Left lung (tissue), 10 donors: ENCODE data around the gene PNMA8C. TPM values are rescaled to one million over a fixed set of nuclear protein-coding genes. Genes with fewer than 3 reads are reported as not detected.

ENCODE experiments used
- ATAC-seq: fragments of 200-7000 bp; cut with Tn5 transposase; one replicate; pipeline ENCODE4 v1.9.1; 2020; ENCODE audit warnings: moderate library complexity
- DNase-seq, 4 donors: peaks; one replicate each; pipeline ENCODE4 v3.0.0-alpha.2; 2013 to 2020
- H3K27ac ChIP-seq, 2 donors: fragments of 200-600 bp; sonication (generic) in 1 of 2; one replicate each; pipeline versions ENCODE4 v1.5.0 to v1.8.0; 2020 to 2021
- H3K27me3 ChIP-seq, 2 donors: fragments of 200-600 bp; sonication (generic) in 1 of 2; one replicate each; pipeline versions ENCODE4 v1.5.0 to v1.8.0; 2020 to 2021
- H3K36me3 ChIP-seq, 2 donors: fragments of 200-600 bp; sonication (generic) in 1 of 2; one replicate each; pipeline versions ENCODE4 v1.5.0 to v1.8.0; 2020 to 2021
- H3K4me1 ChIP-seq, 2 donors: fragments of 200-600 bp; one replicate each; pipeline ENCODE4 v1.8.0; 2021
- H3K4me3 ChIP-seq, 2 donors: fragments of 200-600 bp; sonication (generic) in 1 of 2; one replicate each; pipeline versions ENCODE4 v1.5.0 to v1.8.0; 2020 to 2021; ENCODE audit warnings: mild to moderate bottlenecking in 1 of 2
- H3K9me3 ChIP-seq, 2 donors: fragments of 200-600 bp; sonication (generic) in 1 of 2; one replicate each; pipeline versions ENCODE4 v1.5.0 to v1.8.0; 2020 to 2021
- CTCF ChIP-seq, 2 donors: fragments of 200-600 bp; sonication (generic) in 1 of 2; IDR thresholded peaks; one replicate each; pipeline versions ENCODE4 v1.5.0 to v1.8.0; 2021; ENCODE audit warnings: antibody characterized with exemption in 2 of 2
- intact Hi-C, 2 donors: fragments of 100-400 bp; cut with DNase I; formaldehyde crosslinking; loops; one replicate each; pipeline versions ENCODE4 v1.11.2 to v1.14.2; 2022
- polyA plus RNA-seq, 6 donors: library from polyadenylated mRNA; unstranded; fragments of 120-200 nt; gene quantifications; one replicate each; pipeline ENCODE4 v1.2.1, GENCODE V29; 2013; ENCODE audit not compliant: insufficient read length in 6 of 6
- total RNA-seq, 2 donors: library from RNA; stranded (reverse); fragmentation: NEBNext Ultra II Directional; extraction: Animal tissue kit (Norgen Biotek cat#: 25700); gene quantifications; one replicate each; pipeline ENCODE4 v1.2.1, GENCODE V29; 2021
- donor health status: DM: no; HTN: yes; CAD: no.
- donor health status: DM: no; HTN: no; CAD: no.

PNMA8C gene
- total and polyA plus RNA-seq, 8 donors = 0.09 to 1.5 (median 0.38) TPM

GRCh38 chr19:46471811-46472543 lies 43.2 kb upstream of the PNMA8C start:
- DNase-seq (no peak), ATAC-seq (no peak)
- TF ChIP-seq CTCF (IDR thresholded peaks at IDR 0.05) = no peak
- Histone ChIP-seq H3K9me3 (no peaks in the 10 kb centered on the region), H3K27ac (no peak overlapping the region), H3K4me3 (no peak overlapping the region), H3K27me3 (peaks cover 0 to 68% of the 10 kb centered on the region in 2 donors), H3K4me1 (peaks cover 4% of the 10 kb centered on the region in 2 donors), H3K36me3 (no peaks in the 10 kb centered on the region)
- intact Hi-C loops = no loop called here

- Histone ChIP-seq H3K9me3 (no peaks in the 10 kb centered on the region), H3K36me3 (no peaks in the 10 kb centered on the region), H3K27me3 (peaks cover 0 to 64% of the 10 kb centered on the region in 2 donors), H3K4me1 (peaks cover 4% of the 10 kb centered on the region in 2 donors), H3K27ac (peak within 1 kb of the TSS in 1 of 2 donors; percentile 67), H3K4me3 (peak within 1 kb of the TSS in 1 of 2 donors; percentile 25)
- ATAC-seq = peak; percentile 79
- intact Hi-C loops = no loop called here
- no peak for TF ChIP-seq CTCF (IDR thresholded peaks at IDR 0.05)
- DNase-seq = peak; percentile 58 to 93 (median 84)
Measured at GRCh38 chr19:46471116-46471733, 42.5 kb upstream of the PNMA8C start, which contains the start of gene PNMA8A. PNMA8A (minus strand) TSS chr19:46471563; CDS start chr19:46471035, 528 bp downstream.

- no peaks in the 10 kb centered on the region for H3K36me3 ChIP-seq
- H3K4me1 ChIP-seq = peaks cover 4% of the 10 kb centered on the region in 2 donors
- DNase-seq (no peak), ATAC-seq (no peak)
- no peak for TF ChIP-seq CTCF (IDR thresholded peaks at IDR 0.05)
- no peak overlapping the region for H3K4me3 ChIP-seq
- intact Hi-C loops = no loop called here
- H3K27me3 ChIP-seq = peaks cover 0 to 58% of the 10 kb centered on the region in 2 donors
- H3K9me3 ChIP-seq = no peaks in the 10 kb centered on the region
- no peak overlapping the region for H3K27ac ChIP-seq
Measured at GRCh38 chr19:46470376-46470775, 41.6 kb upstream of the PNMA8C start.

GRCh38 chr19:46469541-46470185 lies 40.9 kb upstream of the PNMA8C start:
- ATAC-seq (no peak), DNase-seq (no peak)
- intact Hi-C loops = no loop called here
- no peak for TF ChIP-seq CTCF (IDR thresholded peaks at IDR 0.05)
- Histone ChIP-seq H3K4me3 (no peak overlapping the region), H3K4me1 (peaks cover 4% of the 10 kb centered on the region in 2 donors), H3K27me3 (peaks cover 0 to 51% of the 10 kb centered on the region in 2 donors), H3K9me3 (no peaks in the 10 kb centered on the region), H3K27ac (no peak overlapping the region), H3K36me3 (no peaks in the 10 kb centered on the region)
